Stimulated activated CD4-positive, alpha-beta T cell treated with anti-CD3 and anti-CD28 coated beads, TNF-alpha, amount 100 ng/mL, for 48 hours (primary cell): ENCODE data around the gene CPNE5.

Experiments used
- DNase-seq, 3 donors: peaks; one replicate each; pipeline ENCODE4 v3.0.0-alpha.2; 2020; ENCODE audit warnings: low read depth in 3 of 3

CPNE5 gene

GRCh38 chr6:36857325-36857724, 18.1 kb upstream of the CPNE5 start:
- DNase-seq, result no peak

GRCh38 chr6:36856277-36856676, 17.0 kb upstream of the CPNE5 start:
- DNase-seq, result no peak

GRCh38 chr6:36855750-36856149, 16.5 kb upstream of the CPNE5 start:
- no peak for DNase-seq

- no peak for DNase-seq
Measured at GRCh38 chr6:36853325-36853724, 14.1 kb upstream of the CPNE5 start.

GRCh38 chr6:36852481-36853147, 13.4 kb upstream of the CPNE5 start:
- DNase-seq, result no peak

- no peak for DNase-seq
Measured at GRCh38 chr6:36851626-36852025, 12.4 kb upstream of the CPNE5 start.

GRCh38 chr6:36851149-36851614, 11.9 kb upstream of the CPNE5 start:
- no peak for DNase-seq

GRCh38 chr6:36850021-36850420, 10.8 kb upstream of the CPNE5 start:
- DNase-seq, result no peak

GRCh38 chr6:36848658-36849441, 9.6 kb upstream of the CPNE5 start:
- DNase-seq, result no peak

- no peak for DNase-seq
Measured at GRCh38 chr6:36847991-36848390, 8.7 kb upstream of the CPNE5 start.

GRCh38 chr6:36847152-36847551, 7.9 kb upstream of the CPNE5 start:
- DNase-seq, result no peak

GRCh38 chr6:36845233-36845632, 6.0 kb upstream of the CPNE5 start:
- DNase-seq, result no peak

- no peak for DNase-seq
Measured at GRCh38 chr6:36844232-36845170, 5.3 kb upstream of the CPNE5 start.

GRCh38 chr6:36843170-36843569, 3.9 kb upstream of the CPNE5 start:
- DNase-seq, result no peak

GRCh38 chr6:36841756-36842155, 2.5 kb upstream of the CPNE5 start:
- DNase-seq, result no peak

- DNase-seq, result peak in 1 of 3 donors; percentile 8
Measured at GRCh38 chr6:36840432-36841403, 1.5 kb upstream of the CPNE5 start.

GRCh38 chr6:36839749-36840431, 646 bp upstream of the CPNE5 start:
- peak in 1 of 3 donors; percentile 27 for DNase-seq

GRCh38 chr6:36837686-36838085, 1.6 kb downstream of the CPNE5 start:
- no peak for DNase-seq

- DNase-seq, result no peak
Measured at GRCh38 chr6:36837022-36837339, 2.3 kb downstream of the CPNE5 start.
